Fibroblast of the aortic adventitia (primary cell): Measurements from ENCODE around the gene CACTIN. TPM values are rescaled to one million over a fixed set of nuclear protein-coding genes. Genes with fewer than 3 reads are reported as not detected.
"Not testable (repeated sequence)": the region's sequence is repeated elsewhere in the genome, so short reads cannot be mapped to it uniquely, and the experiment has no call there.

Experiments
- DNase-seq: peaks from one replicate; pipeline ENCODE4 v3.0.0-alpha.2; 2010; ENCODE audit warnings: low read depth
- H3K4me3 ChIP-seq: 2 replicates; pipeline ENCODE4 v1.5.1; 2011; ENCODE audit warnings: low read depth, mild to moderate bottlenecking, control low read depth, low read length, moderate library complexity
- total RNA-seq: library from RNA; depleted of rRNA; stranded (reverse); fragments of >200 nt; gene quantifications from 2 replicates; pipeline ENCODE4 v1.2.3, GENCODE V29; 2012; ENCODE audit warnings: low replicate concordance
- TF ChIP-seq, protein P1 (sequence below): IDR thresholded peaks from 2 replicates; pipeline ENCODE4 v1.5.1; 2011; ENCODE audit warnings: mild to moderate bottlenecking, low read length, control low read depth, inconsistent platforms; ENCODE audit not compliant: insufficient read depth

Gene CACTIN
- total RNA-seq, 1 donor = 15.7 TPM

DNA sequence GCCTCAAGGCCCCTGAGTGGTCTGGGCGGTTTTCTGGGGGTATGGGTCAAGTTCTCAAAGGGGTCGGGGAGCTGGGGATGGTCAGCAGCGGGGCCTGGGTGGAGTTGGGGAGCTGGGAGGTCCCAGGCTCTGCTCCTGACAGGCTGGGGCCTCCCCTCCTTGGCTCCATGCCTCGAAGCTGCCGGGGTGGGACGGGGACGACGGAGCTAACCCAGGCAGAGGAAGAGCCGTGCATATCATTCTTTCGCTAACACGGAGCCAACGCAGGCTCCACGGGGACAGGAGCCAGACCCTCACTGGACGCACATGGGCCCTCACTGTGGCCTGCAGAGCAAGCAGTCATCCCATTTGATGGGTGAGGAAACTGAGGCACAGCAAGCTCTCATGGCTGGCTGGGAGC, 25.8 kb upstream of the CACTIN start:
- no peak for DNase-seq
- TF ChIP-seq, protein P1, sequence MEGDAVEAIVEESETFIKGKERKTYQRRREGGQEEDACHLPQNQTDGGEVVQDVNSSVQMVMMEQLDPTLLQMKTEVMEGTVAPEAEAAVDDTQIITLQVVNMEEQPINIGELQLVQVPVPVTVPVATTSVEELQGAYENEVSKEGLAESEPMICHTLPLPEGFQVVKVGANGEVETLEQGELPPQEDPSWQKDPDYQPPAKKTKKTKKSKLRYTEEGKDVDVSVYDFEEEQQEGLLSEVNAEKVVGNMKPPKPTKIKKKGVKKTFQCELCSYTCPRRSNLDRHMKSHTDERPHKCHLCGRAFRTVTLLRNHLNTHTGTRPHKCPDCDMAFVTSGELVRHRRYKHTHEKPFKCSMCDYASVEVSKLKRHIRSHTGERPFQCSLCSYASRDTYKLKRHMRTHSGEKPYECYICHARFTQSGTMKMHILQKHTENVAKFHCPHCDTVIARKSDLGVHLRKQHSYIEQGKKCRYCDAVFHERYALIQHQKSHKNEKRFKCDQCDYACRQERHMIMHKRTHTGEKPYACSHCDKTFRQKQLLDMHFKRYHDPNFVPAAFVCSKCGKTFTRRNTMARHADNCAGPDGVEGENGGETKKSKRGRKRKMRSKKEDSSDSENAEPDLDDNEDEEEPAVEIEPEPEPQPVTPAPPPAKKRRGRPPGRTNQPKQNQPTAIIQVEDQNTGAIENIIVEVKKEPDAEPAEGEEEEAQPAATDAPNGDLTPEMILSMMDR = no peak
- no peak overlapping the region for H3K4me3 ChIP-seq

DNA sequence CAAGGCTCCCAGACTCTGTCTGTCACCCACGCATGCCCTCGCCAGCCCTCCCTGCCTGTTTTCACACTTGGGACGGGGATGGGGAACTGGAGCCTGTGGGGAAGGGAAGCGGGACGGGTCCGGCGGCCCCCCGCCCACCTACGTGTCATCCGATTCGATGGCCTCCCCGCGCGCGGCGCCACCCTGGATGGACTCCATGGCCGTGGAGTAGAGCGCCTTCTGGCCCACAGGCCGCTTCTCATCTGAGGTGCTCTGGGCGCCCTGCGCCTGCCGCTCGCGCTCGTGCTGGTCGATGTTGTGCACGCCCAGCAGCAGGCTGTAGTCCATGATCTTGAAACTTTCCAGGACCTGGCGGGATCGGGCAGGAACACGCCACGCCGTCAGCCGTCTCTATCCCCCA, 25.1 kb upstream of the CACTIN start:
- TF ChIP-seq, protein P1 = no peak
- no peak for DNase-seq
- H3K4me3 ChIP-seq = no peak overlapping the region

DNA sequence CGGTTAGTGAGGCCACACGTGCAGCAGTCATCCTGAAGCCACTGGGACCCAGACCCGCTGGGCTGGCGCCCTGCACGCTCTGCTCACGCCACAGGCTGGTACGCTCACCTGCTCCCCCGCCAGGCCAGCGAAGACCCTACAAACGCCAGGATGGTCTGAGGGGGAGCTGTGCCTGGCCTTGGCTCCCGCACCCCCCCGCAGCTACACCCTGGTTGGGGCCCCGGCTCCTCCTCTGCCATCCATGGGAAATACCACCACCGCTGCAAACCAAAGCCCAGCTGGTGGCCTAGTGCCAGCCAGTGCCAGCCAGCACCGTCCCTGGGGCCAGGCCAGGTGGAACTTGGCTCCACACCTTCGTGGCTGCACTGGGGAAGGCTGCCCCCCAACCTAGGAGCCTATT, 23.3 kb upstream of the CACTIN start:
- TF ChIP-seq, protein P1 = no peak
- H3K4me3 ChIP-seq = no peak overlapping the region
- no peak for DNase-seq

DNA sequence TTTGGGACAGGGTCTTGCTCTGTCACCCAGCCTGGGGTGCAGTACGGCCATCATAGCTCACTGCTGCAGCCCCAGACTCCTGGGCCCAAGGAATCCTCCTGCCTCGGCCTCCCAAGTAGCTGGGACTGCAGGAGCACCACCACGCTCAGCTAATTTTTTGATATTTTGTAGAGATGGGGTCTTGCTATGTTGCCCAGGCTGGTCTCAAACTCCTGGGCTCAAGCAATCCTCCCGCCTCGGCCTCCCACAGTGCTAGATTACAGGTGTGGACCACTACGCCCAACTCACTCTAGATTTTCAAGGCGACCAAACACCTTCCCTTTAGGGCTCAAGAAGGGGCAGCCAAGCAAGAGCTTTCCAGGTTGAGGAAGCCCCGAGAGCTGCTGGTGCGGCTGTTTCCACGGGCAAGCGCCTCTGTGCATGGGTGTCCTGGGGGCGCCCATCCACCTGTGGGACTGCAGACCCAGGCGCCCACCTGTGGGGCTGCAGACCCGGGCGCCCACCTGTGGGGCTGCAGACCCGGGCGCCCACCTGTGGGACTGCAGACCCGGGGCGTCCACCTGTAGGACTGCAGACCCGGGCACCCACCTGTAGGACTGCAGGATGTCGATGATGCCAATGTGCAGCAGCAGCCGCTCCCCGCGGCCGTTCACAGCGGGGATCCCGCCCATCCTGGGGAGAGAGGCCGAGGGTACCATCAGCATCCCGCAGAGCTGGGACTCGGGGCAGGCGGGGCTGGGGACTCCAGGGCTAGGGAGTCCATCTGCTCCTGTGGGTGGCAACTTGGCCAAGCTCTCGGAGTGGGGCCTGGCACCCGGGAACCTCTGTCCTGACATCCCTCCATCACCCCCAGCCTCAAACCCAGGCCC, 21.7 kb upstream of the CACTIN start:
- no peak overlapping the region for H3K4me3 ChIP-seq
- no peak for DNase-seq
- TF ChIP-seq, protein P1 = no peak

- DNase-seq, H3K4me3 ChIP-seq: not testable (repeated sequence)
These were observed 20.5 kb upstream of the CACTIN start for GRCh38 chr19:3647102-3647501.

GRCh38 chr19:3646336-3647092, 19.9 kb upstream of the CACTIN start:
- TF ChIP-seq, protein P1 = no peak
- DNase-seq = no peak
- no peak overlapping the region for H3K4me3 ChIP-seq

DNA sequence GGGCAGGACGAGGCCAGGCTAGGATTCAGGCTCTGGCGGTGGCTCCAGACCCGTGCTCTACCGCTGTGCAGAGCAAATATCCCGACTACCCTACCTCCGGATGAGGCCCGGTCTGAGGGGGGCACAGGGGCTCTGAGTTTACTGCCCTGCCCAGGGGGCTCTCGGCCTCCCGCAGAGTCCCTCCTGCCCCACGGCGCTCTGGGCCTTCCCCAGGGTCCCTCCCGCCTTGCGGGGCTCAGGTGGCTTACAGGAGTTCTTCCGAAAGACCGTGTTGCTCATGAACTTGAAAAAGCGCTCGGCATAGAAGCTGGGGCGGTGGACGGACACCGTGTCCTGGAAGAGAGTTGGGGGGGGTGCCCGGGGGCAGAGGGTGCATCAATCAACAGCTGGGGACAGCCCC, 19.1 kb upstream of the CACTIN start:
- no peak for DNase-seq
- TF ChIP-seq, protein P1 = no peak
- no peak overlapping the region for H3K4me3 ChIP-seq
